Muscle layer of duodenum (tissue), 2 donors: ENCODE data around the gene TMUB2.
A peak's percentile ranks its signal among the peaks of the same experiment; 100 is the strongest.
"Not testable (repeated sequence)": the region's sequence is repeated elsewhere in the genome, so short reads cannot be mapped to it uniquely, and the experiment has no call there.

ENCODE experiments used
- H3K27ac ChIP-seq: one replicate; pipeline ENCODE4 v1.7.0; 2013; ENCODE audit warnings: mild to moderate bottlenecking, low read length
- H3K27me3 ChIP-seq: one replicate; pipeline ENCODE4 v1.7.0; 2013; ENCODE audit warnings: low read depth, mild to moderate bottlenecking, control low read depth, low read length
- H3K36me3 ChIP-seq, 2 donors: one replicate each; pipeline ENCODE4 v1.7.0; 2013; ENCODE audit warnings: low read length in 2 of 2, control low read depth in 1 of 2, mild to moderate bottlenecking in 1 of 2; ENCODE audit not compliant: insufficient read depth in 2 of 2, control insufficient read depth in 1 of 2
- H3K4me1 ChIP-seq, 2 donors: one replicate each; pipeline ENCODE4 v1.7.0; 2013; ENCODE audit warnings: low read length in 2 of 2, mild to moderate bottlenecking in 2 of 2, control low read depth in 1 of 2, moderate library complexity in 1 of 2; ENCODE audit not compliant: insufficient read depth in 2 of 2, control insufficient read depth in 1 of 2
- H3K4me3 ChIP-seq, 2 donors: one replicate each; pipeline ENCODE4 v1.7.0; 2013; ENCODE audit warnings: low read length in 2 of 2, low read depth in 1 of 2, mild to moderate bottlenecking in 1 of 2
- H3K9me3 ChIP-seq, 2 donors: one replicate each; pipeline ENCODE4 v1.7.0; 2013; ENCODE audit warnings: low read length in 2 of 2, control low read depth in 1 of 2, mild to moderate bottlenecking in 1 of 2; ENCODE audit not compliant: control insufficient read depth in 1 of 2
- donor health status: healthy.

Gene TMUB2

GRCh38 chr17:44186307-44187130 lies at the start of gene TMUB2:
Gene TMUB2, plus strand, starts transcription at chr17:44186972. Its CDS starts 737 bp downstream, at chr17:44187709.
- Histone ChIP-seq H3K4me3 (peak within 1 kb of the TSS; percentile 92 to 95), H3K9me3 (no peaks in the 10 kb centered on the region), H3K36me3 (peaks cover 21 to 23% of the 10 kb centered on the region in 2 donors), H3K27me3 (no peaks in the 10 kb centered on the region), H3K27ac (peak within 1 kb of the TSS; percentile 97), H3K4me1 (peaks cover 0 to 28% of the 10 kb centered on the region in 2 donors)

DNA sequence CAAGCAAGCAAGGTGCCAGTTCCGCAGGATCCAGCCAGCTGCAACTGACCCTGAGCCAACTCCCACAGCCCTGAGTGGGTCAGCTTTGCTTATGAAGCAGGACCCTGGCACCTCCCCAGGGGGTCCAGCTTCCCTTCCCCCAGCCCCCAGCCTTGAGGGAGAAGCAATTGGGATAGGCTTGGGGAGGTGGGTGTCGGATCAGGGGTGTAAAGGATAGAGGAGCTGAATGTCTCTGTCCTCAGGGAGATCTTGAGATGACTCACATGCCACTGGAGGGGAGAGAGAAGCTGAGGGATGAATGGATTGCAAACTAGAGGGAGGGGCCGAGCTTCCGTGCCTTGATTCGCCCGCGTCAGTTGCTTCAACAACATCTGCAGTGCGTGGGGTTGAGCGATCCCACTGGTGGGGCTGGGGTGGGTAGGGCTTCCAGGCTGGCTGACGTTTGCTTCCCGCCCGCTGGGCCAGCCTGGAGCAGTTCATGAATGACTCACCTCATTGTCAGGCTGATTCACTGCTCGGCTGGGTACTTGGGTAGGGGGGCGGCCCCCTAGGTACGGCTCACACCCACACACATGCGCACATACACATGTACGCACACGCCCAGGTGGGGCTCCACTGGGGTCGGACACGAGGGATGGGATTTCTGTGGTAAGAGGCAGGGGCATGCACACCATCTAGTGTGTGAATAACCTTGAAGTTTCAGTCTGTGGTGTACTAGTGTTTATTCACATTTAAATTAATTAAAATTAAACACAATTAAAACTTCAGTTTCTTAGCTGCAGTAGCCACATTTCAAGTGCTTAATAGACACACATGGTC lies 48.7 kb upstream of the TMUB2 start:
- H3K27me3 ChIP-seq, result no peaks in the 10 kb centered on the region
- H3K9me3 ChIP-seq, result no peaks in the 10 kb centered on the region
- H3K36me3 ChIP-seq, result no peaks in the 10 kb centered on the region
- H3K27ac ChIP-seq, result no peak overlapping the region
- H3K4me3 ChIP-seq, result no peak overlapping the region
- H3K4me1 ChIP-seq, result peaks cover 5 to 13% of the 10 kb centered on the region in 2 donors

DNA sequence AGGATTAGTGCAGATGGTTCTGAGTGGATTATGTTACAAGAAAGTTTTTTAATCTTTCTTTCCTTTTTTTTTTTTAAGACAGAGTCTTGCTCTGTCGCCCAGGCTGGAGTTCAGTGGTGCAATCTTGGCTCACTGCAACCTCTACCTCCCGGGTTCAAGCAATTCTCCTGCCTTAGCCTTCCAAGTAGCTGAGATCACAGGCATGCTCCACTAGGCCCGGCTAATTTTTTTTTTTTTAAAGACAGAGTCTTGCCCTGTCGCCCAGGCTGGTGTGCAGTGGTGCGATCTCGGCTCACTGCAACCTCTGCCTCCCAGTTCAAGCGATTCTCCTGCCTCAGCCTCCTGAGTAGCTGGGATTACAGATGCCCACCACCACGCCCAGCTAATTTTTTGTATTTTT lies 42.9 kb upstream of the TMUB2 start:
- not testable (repeated sequence) for H3K27me3 ChIP-seq, H3K4me1 ChIP-seq, H3K27ac ChIP-seq, H3K9me3 ChIP-seq, H3K36me3 ChIP-seq, H3K4me3 ChIP-seq

- H3K4me3 ChIP-seq, result no peak overlapping the region
- H3K27ac ChIP-seq, result no peak overlapping the region
- no peaks in the 10 kb centered on the region for H3K27me3 ChIP-seq
- peaks cover 0 to 9% of the 10 kb centered on the region in 2 donors for H3K4me1 ChIP-seq
- H3K9me3 ChIP-seq, result no peaks in the 10 kb centered on the region
- H3K36me3 ChIP-seq, result no peaks in the 10 kb centered on the region
These were observed 41.6 kb upstream of the TMUB2 start for GRCh38 chr17:44144966-44145739.

DNA sequence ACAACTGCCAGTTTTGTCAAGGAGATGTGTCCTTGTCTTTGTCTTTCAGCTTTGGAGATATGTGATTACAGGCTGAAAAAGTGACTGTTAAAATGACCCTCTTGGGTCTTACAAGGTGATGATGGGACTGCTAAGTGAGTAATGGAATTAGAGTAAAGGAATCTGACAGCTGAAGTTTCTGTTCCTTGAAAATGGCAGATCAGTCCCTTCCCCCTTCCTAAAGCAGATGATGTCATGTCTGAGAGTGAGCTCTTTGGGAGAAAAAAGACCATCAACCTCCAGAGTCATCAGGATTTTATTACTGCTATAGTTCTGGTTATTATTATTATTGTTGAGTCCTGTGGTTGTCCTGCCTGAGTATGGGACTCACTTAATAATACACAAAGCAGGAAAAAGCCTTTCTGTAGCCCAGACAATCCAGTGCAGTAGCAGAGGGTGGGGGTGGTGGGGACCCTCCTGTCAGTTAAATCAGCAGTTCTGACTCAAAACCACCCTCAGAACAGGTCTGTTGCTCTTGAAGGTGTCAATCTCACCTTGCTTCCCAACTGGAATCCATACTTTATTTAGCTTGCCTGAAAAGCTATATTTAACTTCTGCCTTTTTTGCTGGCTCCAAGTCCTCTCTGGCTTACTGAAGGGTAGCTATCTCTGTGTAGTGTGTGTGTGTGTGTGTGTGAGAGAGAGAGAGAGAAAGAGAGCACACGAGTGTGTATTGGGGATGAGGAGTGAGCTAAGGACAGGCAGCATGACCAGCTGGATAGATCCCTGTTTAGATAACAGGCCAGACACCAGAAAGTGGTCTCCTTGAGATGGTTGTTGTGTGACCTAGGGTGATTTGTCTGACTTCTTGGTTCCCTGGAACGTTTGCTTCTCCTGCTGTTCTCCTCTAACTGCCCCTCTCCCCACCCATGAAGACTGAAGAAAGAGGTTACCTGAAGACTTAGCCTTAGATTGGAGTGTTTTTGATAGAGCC lies 40.1 kb upstream of the TMUB2 start:
- Histone ChIP-seq H3K27ac (no peak overlapping the region), H3K9me3 (no peaks in the 10 kb centered on the region), H3K27me3 (no peaks in the 10 kb centered on the region), H3K4me3 (no peak overlapping the region), H3K4me1 (peaks cover 0 to 9% of the 10 kb centered on the region in 2 donors), H3K36me3 (no peaks in the 10 kb centered on the region)

DNA sequence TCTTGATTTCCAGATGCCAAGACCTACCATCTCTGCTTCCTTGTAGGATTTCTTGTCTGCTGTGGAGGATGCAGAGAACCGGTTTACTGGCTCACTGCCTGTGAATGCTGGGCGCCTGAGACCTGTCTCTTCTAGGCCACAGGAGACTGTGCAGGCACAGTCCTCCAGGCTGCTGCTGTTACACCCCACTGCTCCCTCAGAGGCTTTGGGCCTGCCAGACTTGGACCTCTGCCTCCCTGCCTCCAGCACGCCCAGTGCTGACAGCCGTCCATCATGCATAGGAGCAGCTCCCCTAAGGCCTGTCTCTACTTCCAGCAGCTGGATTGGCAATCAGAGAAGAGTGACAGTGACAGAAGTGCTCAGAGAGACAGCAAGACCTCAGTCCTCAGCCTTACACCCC lies 39.0 kb upstream of the TMUB2 start:
- no peaks in the 10 kb centered on the region for H3K4me1 ChIP-seq
- no peak overlapping the region for H3K27ac ChIP-seq
- H3K4me3 ChIP-seq, result no peak overlapping the region
- no peaks in the 10 kb centered on the region for H3K27me3 ChIP-seq
- no peaks in the 10 kb centered on the region for H3K9me3 ChIP-seq
- H3K36me3 ChIP-seq, result no peaks in the 10 kb centered on the region

DNA sequence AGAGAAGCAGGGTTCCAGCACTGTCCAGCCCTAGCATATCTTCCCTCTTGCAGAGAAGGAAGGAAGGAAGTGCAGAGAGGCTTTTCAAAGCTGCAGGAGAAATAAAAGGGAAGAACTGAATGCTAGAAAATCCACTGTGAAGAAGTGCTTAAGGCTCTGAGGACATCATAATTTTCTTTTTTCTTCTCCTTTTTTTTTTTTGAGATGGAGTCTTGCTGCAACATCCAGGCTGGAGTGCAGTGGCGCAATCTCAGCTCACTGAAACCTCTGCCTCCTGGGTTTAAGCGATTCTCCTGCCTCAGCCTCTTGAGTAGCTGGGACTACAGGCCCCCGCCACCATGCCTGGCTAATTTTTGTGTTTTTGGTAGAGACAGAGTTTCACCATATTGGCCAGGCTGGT lies 37.7 kb upstream of the TMUB2 start:
- H3K4me1 ChIP-seq, H3K9me3 ChIP-seq, H3K27ac ChIP-seq, H3K27me3 ChIP-seq, H3K4me3 ChIP-seq, H3K36me3 ChIP-seq: not testable (repeated sequence)

DNA sequence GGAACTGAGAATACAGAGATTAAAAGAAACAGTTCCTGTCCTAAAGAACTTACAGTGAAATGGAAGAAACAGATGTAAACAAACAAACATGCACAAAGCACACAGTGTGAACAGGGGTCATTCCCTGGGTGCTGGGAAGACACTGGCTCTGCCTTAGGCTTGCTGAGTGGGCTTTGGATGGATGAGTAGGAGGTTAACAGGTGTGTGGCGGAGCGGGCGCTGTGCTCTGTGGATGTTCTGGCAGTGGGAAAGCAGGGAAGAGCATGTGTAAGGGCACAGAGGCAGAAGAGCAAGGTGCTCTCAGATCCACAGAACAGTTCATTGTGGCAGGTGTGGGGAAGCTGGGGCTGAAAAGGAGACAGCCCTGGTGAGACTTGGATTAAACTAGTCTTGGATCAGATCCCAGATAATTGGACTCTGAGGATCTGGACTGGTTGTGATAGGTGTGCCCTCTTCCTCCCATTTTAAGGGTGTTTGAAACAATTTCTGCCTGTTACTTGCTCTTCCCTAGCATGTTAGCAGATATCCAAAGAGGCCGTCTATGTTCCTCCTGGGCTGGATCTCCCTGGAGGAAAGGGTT lies 36.9 kb upstream of the TMUB2 start:
- no peaks in the 10 kb centered on the region for H3K27me3 ChIP-seq
- H3K27ac ChIP-seq, result no peak overlapping the region
- H3K4me3 ChIP-seq, result no peak overlapping the region
- H3K4me1 ChIP-seq, result no peaks in the 10 kb centered on the region
- H3K36me3 ChIP-seq, result no peaks in the 10 kb centered on the region
- no peaks in the 10 kb centered on the region for H3K9me3 ChIP-seq

GRCh38 chr17:44152875-44153274 lies 33.9 kb upstream of the TMUB2 start:
- Histone ChIP-seq H3K36me3 (no peaks in the 10 kb centered on the region), H3K4me1 (no peaks in the 10 kb centered on the region), H3K27ac (no peak overlapping the region), H3K9me3 (no peaks in the 10 kb centered on the region), H3K27me3 (no peaks in the 10 kb centered on the region), H3K4me3 (no peak overlapping the region)

DNA sequence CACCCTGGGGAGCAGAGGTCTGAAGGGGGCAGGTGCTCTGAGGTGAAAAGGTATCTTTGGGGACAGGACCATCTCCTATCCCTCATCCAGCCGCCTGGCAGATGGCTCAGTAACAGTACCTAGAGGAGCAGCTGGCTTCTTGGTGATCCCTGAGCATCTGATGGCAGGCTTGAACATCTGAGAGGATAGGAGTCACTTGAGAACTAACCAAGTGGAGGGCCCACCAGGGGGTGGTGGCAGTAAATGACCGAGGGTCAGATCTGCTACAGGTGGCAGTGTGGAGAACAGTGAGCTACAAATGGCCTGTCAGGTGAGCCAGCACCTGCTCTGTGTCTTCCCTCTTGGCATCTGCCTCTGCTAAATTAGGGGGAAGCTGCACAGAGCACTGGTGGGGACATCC lies 31.3 kb upstream of the TMUB2 start:
- H3K4me3 ChIP-seq, result no peak overlapping the region
- H3K27me3 ChIP-seq, result no peaks in the 10 kb centered on the region
- no peaks in the 10 kb centered on the region for H3K4me1 ChIP-seq
- H3K9me3 ChIP-seq, result no peaks in the 10 kb centered on the region
- H3K27ac ChIP-seq, result no peak overlapping the region
- H3K36me3 ChIP-seq, result no peaks in the 10 kb centered on the region
